ENCODE data around the gene PYROXD2.

Gene PYROXD2

GRCh38 chr10:98414932-98415730, at the start of gene PYROXD2:
PYROXD2 (minus strand) TSS chr10:98415182; CDS start chr10:98415135, 47 bp downstream.
- peak; percentile 32 for DNase-seq (ENCODE audit: low read depth)

- no peak for DNase-seq (ENCODE audit: low read depth)
Observed at GRCh38 chr10:98463976-98464754, 49.2 kb upstream of the PYROXD2 start.

- DNase-seq (ENCODE audit: low read depth) = no peak
Observed at GRCh38 chr10:98463016-98463415, 48.0 kb upstream of the PYROXD2 start.

- no peak for DNase-seq (ENCODE audit: low read depth)
Observed at GRCh38 chr10:98461500-98461842, 46.5 kb upstream of the PYROXD2 start.

- no peak for DNase-seq (ENCODE audit: low read depth)
Observed at GRCh38 chr10:98460837-98461499, 46.0 kb upstream of the PYROXD2 start.

GRCh38 chr10:98458809-98459784, 44.1 kb upstream of the PYROXD2 start:
- no peak for DNase-seq (ENCODE audit: low read depth)

GRCh38 chr10:98457721-98458120, 42.7 kb upstream of the PYROXD2 start:
- DNase-seq (ENCODE audit: low read depth) = no peak

- no peak for DNase-seq (ENCODE audit: low read depth)
Observed at GRCh38 chr10:98456686-98457482, 41.9 kb upstream of the PYROXD2 start.

GRCh38 chr10:98456043-98456570, 41.1 kb upstream of the PYROXD2 start:
- DNase-seq (ENCODE audit: low read depth) = no peak

- DNase-seq (ENCODE audit: low read depth) = no peak
Observed at GRCh38 chr10:98453729-98454128, 38.7 kb upstream of the PYROXD2 start.

- DNase-seq (ENCODE audit: low read depth) = no peak
Observed at GRCh38 chr10:98450618-98451017, 35.6 kb upstream of the PYROXD2 start.

- no peak for DNase-seq (ENCODE audit: low read depth)
Observed at GRCh38 chr10:98449287-98449686, 34.3 kb upstream of the PYROXD2 start.

GRCh38 chr10:98446661-98447221, 31.8 kb upstream of the PYROXD2 start, which contains the start of gene HPS1:
HPS1 (minus strand) TSS chr10:98446935; CDS start chr10:98443240, 3,695 bp downstream.
- peak; percentile 69 for DNase-seq (ENCODE audit: low read depth)

GRCh38 chr10:98446151-98446660, 31.2 kb upstream of the PYROXD2 start:
- DNase-seq (ENCODE audit: low read depth) = peak; percentile 27

- DNase-seq (ENCODE audit: low read depth) = no peak
Observed at GRCh38 chr10:98445200-98445812, 30.3 kb upstream of the PYROXD2 start.

GRCh38 chr10:98444314-98445006, 29.5 kb upstream of the PYROXD2 start:
- no peak for DNase-seq (ENCODE audit: low read depth)

- no peak for DNase-seq (ENCODE audit: low read depth)
Observed at GRCh38 chr10:98438715-98439114, 23.7 kb upstream of the PYROXD2 start.

GRCh38 chr10:98436704-98437103, 21.7 kb upstream of the PYROXD2 start:
- no peak for DNase-seq (ENCODE audit: low read depth)

GRCh38 chr10:98435178-98435577, 20.2 kb upstream of the PYROXD2 start:
- DNase-seq (ENCODE audit: low read depth) = no peak

Measured in activated T-cell treated with anti-CD3 and anti-CD28 coated beads for 1 hour (primary cell).